Stimulated activated naive CD8-positive, alpha-beta T cell treated with anti-CD3 and anti-CD28 coated beads, Interleukin-15, Interleukin-2, amounts not matched to agents 100 U/mL and 50 U/mL, for 24 hours (primary cell): ENCODE results near the gene ARHGEF1.

Source experiments
- ATAC-seq: fragments of 150-1000 bp; cut with Tn5 transposase; one replicate; pipeline ENCODE4 v1.10.0; 2021
- DNase-seq: peaks from one replicate; pipeline ENCODE4 v3.0.0; 2021

The ARHGEF1 gene

GRCh38 chr19:41956621-41957020, 73.6 kb downstream of the ARHGEF1 start:
- ATAC-seq = no peak
- no peak for DNase-seq
